HG03460 (cell line): Measurements from ENCODE around the gene AHSG.

Experiments used
- ATAC-seq: cut with Tn5 transposase; IDR thresholded peaks from one replicate; pipeline ENCODE4 v1.9.1; 2021; ENCODE audit not compliant: unreplicated experiment

The AHSG gene

GRCh38 chr3:186590580-186591295, 22.1 kb upstream of the AHSG start:
- ATAC-seq, result no peak

DNA sequence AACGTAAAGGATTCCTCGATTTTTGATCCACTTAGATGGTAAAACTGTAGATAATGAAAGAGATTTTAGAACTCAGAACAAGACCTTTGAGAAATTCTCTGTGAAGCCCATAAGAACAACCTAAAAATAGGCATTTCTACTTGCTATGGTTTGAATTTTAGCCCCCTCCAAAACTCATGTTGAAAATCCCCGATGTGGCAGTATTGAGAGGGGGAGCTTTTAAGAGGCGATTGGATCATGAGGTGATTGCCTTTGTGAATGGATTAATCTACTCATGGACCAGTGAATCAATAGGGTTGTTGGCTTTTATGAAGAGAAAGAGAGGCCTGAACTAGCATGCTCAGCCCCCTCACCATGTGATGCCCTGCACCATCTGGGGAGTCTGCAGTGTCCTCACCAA, 20.2 kb upstream of the AHSG start:
- no peak for ATAC-seq

DNA sequence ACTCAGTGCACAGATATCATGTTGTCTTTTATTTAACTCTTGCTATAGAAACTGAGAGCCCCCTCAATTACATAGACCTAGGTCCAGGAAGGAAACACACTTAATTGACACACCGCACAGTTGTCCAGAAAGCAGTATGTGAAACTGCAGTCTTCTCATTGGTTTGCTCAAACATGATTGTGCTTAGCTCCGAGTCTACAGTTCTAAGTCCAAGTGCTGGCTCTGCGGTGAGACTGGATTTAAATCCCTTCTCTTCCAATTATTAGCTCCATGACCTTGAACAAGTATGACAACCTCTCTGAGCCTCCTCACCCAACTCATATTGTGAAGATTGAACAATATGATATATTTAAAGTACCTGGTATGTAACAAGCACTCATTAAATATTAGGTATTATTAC, 19.0 kb upstream of the AHSG start:
- no peak for ATAC-seq

- ATAC-seq, result no peak
Measured at GRCh38 chr3:186594591-186595113, 18.2 kb upstream of the AHSG start.

- no peak for ATAC-seq
Measured at GRCh38 chr3:186596568-186597287, 16.1 kb upstream of the AHSG start.

DNA sequence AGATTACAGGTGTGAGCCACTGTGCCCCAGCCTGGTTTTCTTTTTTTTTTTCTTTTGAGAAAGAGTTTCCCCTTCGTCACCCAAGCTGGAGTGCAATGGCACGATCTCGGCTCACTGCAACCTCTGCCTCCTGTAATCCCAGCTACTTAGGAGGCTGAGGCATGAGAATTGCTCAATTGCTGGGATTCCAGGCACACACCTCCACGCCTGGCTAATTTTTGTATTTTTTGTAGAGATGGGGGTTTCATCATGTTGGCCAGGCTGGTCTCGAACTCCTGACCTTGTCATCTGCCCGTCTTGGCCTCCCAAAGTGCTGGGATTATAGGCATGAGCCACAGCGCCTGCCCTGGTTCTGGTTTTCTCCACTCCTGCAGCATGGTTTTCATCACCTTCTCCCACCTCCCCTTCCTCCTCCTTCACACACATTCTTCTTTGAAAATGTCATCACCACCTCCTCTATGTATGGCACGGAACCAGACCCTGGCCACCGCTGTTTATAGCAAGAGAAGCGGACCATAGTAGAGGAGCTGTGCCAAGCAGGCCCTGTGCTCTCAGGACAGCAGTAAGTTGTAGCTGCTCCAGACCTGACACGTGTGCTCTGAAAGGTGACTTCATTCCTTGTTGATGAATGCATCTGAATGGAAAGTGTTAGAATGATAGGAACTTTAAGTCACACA, 14.6 kb upstream of the AHSG start:
- ATAC-seq, result no peak

DNA sequence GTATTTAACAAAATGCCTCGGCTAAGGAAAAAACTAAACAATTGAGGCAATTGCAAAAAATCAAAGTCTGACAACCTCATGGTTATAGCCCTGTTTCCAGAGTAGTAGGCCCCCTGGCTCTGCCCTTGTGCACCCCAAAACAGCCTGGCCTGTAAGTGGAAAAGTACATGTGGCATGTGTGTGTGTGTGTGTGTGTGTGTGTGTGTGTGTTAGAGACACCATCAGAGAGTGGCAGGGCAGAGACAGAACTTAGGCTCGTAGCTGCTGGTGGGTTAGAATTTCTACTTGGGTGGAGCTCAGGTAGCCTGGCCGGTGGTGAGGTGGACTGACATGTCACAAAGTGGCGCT, 14.1 kb upstream of the AHSG start:
- ATAC-seq, result no peak

- no peak for ATAC-seq
Measured at GRCh38 chr3:186599142-186599784, 13.6 kb upstream of the AHSG start.

DNA sequence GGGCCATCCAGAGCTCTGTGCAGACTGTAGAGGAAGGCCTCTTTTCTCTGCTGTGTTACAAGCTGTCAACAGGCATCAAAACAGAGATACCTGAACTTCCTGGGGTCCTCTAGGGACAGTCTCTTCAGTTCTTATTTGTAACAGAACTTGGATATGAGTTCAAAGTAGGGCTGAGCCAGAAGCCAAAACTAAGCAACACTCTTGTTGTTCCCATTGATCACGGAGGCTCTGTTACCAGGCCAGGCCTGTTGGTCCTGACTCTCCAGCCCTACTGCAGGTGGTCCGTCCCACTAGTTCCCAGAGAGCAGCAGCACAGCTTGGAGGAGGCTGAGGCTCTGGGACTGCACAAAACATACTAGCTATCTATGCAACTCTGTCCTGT, 13.1 kb upstream of the AHSG start:
- ATAC-seq, result no peak

DNA sequence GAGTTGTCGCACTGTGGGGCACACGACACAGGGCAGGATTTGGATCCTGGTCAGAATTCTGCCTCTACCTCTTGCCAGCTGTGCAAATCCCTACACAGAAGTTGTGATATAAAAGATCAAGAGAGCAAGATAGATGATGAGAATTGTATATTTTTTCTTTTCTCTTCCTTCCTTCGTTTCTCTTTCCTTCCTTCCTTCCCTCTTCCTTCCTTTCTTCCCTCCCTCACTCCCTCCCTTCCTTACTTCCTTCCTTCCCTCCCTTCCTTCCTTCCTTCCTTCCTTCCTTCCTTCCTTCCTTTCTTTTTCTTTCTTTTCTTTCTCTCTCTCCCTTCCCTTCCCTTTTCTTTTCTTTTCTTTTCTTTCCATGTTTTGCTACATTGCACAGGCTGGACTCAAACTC, 12.0 kb upstream of the AHSG start:
- no peak for ATAC-seq

DNA sequence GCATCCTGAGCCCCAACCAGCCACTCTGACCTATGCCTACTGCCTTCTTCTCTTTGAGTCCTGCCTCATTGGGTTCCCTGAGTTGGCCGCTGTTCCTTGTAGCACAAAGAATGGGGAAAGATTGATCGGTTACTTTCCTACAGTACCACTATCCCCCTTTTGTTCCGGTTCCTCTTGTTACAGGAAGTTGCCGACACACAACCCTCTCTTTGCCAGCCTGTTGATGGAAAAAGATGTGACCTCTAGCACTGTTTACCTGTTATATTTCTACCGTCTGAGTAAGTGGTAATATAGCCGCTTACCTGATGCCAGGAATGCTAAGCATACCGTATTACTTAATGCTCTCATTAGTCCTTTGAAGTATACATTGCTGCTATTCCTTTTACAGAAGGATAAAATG, 9.7 kb upstream of the AHSG start:
- ATAC-seq, result no peak

- no peak for ATAC-seq
Measured at GRCh38 chr3:186605078-186605477, 7.8 kb upstream of the AHSG start.

DNA sequence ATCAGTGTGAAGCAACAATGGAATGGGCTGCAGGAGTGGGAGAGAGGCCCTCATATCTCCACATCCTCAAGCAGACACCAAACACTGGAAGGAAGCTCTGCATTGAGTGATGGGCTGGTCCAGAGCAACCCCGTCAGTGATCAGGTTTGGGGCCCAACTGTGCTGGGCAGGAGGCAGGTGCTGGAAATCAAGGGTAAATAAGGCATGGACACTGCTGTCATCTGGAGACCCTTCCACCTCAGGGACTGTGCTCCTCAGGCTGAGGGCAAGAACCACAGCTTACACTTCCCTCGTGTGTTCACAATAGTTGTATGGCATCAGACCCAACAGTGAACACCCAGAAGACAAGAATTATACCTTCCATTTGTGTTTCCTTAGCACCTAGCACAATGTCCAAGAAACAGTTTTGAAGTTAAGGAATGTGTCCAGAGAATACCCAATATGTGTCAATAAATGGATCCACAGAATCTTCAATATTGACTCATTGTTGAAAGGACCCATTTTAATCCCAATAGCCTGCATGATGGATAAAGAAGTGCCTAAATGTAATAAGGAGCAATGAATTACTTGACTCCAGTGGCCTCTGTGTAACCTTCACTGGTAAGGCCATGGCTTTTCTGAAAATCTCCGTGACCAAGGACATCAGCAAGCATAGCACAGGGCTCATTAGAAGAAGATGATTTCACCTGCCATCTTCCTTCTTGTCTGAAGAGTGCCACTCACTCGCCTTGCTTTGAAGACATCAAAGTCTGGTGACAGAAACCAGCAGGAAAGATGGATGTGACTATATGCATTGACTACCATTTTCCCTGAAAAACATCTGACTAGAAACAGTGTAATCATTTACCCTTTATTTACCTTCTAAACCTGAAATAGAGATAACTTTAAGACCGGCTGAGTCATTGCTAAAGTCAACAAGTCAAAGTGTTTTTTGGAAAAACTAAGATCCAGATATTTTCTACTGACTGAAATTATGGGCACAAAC, 7.0 kb upstream of the AHSG start:
- no peak for ATAC-seq

DNA sequence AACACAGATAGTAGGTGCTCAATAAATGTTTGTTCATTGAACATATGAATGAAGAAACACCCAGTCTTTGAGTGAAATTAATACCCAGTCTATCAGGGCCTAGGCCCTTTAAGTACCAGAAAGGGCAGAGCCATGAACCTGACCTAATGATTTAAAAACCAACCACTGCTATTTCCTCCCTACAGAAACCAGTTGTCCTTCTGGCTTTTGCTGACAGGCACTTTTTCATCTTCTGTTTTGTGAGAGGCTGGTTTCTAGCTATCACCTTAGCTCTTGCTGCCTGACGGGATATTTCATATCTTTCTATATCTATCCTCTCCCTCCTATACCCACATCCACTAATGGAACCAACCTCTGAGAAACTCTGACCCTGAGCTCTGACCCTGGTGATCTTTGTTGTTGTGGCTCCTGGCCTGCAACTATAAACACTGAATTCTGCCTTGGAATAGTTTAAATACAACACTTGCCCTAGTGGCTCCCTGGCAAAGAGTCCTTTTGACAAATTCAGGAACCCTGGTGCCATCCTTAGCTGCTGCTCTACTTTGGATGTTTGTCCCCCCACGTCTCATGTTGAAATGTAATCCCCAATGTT, 4.1 kb upstream of the AHSG start:
- ATAC-seq, result no peak

GRCh38 chr3:186609247-186609868, 3.5 kb upstream of the AHSG start:
- no peak for ATAC-seq

DNA sequence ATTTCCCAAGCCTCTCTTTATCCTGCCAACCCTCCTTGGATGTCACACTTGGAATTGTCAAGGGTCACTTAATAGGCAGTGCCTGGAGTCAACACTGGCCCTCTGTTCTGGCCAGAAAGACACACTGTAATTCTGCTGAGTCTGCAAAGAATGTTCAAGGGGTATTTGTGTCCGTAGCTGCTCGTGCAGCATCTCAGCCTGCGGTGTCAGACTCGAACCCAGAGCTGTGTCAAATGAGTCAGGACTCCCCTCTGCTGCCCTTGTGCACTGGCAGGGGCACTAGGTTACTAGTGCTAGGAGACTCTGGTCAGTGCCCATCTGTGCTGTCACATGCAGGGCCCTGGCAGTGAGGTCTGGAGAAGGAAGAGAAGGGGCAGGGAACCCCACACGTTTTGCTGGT, 795 bp upstream of the AHSG start:
- ATAC-seq, result no peak

- ATAC-seq, result no peak
Measured at GRCh38 chr3:186613637-186614265, 891 bp downstream of the AHSG start.

DNA sequence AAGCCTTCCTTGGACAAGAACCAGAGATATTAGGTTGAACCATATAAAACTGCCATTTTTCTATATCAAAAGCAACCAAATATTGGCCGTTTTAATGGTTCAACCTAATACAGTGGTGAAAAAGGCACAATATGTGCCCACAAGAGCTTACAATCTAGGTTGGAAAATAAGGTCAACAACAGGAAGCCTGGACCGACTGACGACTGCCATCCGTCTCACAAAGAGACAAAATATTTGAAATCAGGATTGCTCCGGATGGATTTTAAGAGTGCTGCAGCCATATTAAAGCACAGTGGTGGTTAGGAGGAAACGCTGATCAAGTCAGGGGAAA, 1.4 kb downstream of the AHSG start:
- no peak for ATAC-seq
